Stimulated activated CD4-positive, alpha-beta T cell treated with anti-CD3 and anti-CD28 coated beads, Interleukin-4, amount 100 ng/mL, for 4 hours (primary cell): ENCODE data around the gene KLHDC4.
A peak's percentile ranks its signal among the peaks of the same experiment; 100 is the strongest.

Source experiments
- DNase-seq, 2 experiments: peaks; one replicate each; pipeline ENCODE4 v3.0.0-alpha.2; 2020

The KLHDC4 gene

DNA sequence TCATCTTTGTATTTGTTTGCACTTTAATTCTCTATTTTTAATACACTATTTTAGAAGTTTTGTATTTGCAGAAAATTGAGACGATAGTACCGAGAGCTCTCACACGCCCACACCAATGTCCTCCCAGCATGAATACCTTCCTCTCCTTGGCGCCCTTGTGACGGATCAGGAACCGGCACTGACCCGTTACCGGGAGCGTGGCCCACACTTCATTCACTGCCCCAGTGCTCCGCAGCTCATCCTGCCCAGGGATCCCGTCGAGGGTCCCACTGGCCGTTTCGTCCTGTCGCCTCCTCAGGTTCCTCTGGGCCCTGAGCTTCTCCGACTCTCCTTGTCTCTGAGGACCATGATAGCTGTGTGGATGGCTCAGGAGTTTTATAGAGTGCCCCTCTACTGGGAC lies 50.6 kb downstream of the KLHDC4 start:
- no peak for DNase-seq

DNA sequence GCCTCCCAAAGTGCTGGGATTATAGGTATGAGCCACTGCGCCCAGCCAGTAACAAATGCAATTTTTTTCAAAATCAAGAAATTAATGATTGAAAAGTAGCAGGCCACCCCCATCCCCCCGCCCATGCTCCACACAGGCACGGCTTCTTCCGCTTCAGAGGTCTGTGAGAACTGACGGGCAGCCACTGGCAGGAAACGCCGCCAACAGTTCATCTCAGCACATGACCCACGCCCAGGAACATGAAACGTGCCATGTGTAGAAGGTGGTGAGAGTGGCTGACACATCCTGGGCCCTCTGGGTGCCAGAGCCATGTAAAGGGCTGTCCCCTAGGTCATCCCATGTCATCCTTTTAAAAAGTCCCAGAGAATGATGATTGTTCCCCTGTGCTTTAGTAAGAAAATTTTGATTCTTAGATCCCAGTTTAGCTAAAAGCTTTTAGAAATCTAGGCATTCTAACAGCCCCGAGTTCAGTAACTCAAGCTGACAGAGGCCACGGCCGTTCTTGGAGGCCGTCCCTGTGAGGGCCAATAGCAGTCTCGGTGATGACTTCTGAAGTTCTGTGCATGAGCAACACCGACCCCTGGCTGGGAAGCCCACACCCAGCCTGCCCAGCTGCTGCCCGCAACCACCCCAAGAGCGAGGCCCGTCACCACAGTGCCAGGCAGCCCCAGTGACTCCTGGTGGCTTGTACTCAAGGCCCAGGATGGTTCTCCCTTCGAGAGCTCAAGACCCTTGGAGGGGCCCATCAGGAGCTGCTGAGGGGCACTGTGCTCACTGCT lies 52.1 kb downstream of the KLHDC4 start:
- peak; percentile 34 to 61 for DNase-seq

DNA sequence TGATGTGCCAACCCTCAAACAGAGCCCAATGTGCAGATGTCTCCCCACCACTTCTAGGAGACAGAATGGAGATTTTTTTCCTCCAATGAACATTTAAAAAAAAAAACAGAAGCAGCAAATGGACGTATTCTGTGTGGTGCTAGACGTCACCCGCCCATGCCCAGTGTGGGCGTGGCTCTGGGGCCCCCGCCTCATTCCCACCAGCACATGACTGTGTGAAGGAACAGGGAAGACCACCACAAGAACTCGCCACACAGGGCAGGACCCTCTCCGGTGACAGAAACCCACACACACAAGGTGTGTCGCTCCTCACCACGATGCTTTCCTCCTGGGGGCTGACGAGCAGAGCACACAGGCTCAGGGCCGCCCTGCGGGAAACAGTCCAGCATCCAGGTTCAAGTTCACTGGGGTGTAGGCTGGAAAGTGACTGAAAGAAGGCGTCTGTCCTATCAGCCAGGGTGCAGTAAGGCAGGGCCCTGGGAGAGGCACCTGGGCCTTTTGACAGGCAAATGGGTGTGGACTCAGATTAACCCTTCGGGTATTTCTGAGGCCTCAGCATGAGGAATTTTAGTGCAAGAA lies 53.5 kb downstream of the KLHDC4 start:
- no peak for DNase-seq

DNA sequence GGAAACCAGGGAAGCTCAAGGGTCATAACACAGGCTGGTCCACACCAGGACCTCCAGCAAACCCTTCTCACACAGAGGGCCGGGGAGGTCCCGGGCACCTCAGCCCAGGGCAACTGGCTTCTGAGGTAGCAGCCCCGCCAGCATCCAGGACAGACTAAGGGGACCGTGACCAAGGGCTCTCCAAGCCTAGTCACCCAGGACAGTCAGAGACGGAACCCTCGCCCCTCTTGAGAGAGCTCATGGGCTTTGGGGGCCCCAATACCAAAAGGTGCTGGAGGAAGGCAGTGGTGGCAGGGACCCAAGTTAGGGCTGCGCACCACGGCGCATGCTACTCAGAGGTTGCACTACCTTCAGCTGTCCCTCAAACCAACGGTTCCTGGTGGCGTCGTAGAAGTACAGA lies 54.9 kb downstream of the KLHDC4 start:
- no peak for DNase-seq

DNA sequence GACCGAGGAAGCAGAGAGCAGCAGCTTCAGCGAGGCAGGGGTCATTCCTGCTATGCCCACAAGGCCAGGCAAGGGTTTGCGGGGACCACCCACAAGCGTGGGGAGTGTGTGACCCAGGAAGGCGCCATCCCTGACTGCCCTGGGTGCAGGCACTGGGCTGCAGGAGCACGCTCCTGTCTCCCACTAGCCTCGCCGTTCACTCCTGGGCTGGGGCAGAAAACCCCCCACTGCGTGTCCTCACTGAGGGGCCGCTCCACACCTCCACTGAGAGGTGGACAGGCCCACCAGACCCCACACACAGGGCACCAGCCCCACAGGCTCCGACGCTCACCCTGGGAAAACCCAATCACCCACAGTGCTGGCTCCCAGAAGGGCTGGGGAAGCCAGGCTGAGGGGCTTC lies 56.1 kb downstream of the KLHDC4 start:
- no peak for DNase-seq

DNA sequence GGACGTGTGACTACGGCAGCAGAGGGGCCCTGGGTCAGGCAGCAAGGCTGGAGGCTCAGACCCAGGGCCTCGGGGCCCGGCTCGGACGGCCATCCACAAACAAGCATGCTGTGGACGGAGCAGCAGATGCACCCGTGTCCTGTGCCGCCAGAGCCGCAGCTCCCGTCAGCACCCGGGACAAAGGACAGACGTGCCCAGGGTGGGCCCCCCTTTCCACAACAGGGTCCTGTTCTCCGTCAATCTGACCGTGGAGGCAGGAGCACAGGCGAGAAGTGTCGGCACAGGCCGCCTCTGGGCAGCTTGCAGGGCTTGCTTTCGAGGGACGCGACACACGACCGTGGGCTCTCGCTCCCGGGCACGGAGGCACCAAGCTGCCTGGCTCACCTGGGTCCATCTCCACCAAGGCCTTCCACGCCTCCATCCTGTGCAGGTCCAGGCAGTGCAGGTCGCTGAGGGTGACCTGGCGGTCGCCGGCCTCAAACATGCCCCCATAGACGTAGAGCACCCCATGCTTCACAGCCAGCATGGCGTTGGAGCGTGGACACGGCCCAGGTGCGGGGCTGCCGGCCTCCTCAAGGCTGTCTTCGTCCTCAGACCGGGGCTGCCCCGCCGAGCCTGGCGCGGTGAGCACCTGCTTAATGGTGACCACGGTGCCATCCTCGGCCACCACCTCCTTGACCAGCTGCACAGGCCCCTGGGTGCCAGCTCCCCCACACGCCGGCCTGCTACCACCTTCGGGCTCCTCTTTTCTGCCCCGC lies 56.7 kb downstream of the KLHDC4 start:
- DNase-seq: no peak

DNA sequence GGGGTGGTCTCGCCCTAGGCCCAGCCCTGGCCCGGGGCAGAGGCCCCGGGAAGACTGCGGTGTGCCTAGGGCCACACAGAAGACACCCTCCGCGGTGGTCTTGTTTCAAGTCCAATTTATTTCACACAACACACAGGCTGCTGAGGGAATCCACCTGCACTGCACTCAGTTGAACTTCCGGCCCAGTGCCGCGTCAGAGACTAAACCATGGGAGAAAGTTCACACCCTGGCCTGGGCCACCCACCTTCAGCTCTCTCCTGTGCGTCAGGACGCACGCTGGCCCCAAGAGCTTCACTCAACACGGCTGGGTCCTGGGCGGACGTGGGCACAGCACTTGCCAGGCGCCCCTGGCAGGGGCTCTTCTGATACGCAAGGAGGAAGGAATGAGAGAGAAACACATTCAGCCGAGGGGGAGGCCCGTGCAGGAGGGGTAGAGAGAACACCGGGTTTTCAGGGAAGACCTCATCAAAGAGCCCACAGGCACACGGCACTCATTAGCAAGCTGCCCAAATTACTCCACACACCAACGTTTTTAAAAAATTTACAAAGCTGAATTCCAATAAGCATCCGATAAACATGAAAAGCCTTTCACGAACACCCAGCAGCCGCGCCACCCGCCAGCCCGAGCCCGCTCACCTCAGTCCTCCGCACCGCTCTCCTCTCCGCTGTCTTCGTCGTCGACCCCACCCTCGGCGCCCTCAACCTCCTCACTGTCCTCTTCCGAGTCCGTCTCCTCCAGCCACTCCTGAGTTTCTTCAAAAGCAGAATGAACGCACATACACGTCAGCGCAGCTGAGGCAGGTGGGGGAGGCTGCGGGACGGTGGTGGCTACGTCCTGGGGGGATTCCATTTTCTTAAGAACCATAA lies 57.8 kb downstream of the KLHDC4 start:
- no peak for DNase-seq

DNA sequence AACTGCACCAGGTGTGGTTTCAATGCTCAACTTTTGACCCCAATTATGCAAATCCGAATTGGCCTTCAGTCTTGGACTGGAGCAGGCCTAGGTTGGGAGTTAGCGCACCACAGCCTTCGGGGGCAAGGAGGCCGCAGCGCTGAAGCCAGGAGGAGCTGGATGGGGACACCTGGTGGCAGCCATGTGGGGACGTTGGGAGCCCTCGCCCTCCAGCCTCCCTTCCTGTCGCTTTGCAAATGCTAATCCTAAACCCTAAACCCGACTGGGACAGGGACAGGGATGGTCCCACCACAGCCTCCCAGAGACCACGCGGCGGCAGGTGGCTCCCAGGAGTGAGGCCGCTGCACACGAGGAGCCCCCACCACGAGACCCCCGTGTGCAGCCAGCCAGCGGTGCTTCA lies 58.7 kb downstream of the KLHDC4 start:
- DNase-seq: no peak

DNA sequence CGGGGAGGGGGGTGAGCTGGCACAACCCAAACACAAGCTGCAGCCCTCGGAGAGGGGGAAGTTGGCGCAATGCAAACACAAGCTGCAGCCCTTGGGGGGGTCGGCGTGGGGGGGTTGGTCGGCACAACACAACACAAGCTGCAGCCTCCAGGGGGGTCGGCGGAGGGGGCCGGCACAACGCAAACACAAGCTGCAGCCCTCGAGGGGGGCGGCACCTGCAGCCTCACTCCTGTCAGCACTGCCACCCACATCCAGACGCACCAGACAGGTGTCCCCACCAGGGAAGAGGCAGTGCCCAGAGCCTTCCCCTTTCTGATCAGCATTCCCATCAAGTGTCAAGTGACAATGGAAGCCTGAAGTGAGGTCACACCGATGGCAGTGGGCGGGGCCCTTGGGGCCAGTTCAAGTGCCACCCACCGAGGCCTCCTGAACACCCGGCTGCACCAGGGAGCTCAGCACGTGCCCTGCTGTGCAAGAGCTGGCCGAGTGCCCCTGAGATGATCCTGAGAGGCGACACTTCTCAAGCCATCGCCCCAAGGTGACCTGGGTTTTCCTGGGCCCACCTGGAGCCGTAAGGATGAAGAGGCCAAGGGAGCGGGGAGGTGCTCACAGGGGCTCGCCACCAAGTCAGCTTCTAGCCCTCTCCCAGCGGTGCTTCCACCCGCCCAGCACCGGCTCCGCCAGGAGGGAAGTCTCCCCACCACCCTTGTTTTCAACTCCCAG lies 59.3 kb downstream of the KLHDC4 start:
- no peak for DNase-seq

DNA sequence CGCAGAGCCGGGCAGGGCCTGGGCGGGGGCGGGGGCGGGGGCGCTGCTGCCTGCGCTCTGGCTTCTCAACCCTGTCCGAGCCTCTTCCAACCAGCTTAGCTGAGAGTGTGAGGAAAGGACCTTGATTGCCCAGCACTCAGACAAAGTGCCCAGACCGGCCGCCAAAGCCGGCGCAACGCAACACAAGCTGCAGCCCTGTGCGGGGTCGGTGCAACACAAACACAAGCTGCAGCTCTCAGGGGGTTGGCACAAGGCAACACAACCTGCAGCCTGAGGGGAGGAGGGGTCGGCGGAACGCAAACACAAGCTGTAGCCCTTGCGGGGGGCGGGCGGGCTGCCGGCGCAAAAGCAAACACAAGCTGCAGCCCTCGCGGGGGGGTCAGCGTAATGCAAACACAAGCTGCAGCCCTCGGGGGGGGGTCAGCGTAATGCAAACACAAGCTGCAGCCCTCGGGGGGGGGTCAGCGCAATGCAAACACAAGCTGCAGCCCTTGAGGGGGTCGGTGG lies 60.0 kb downstream of the KLHDC4 start:
- no peak for DNase-seq

DNA sequence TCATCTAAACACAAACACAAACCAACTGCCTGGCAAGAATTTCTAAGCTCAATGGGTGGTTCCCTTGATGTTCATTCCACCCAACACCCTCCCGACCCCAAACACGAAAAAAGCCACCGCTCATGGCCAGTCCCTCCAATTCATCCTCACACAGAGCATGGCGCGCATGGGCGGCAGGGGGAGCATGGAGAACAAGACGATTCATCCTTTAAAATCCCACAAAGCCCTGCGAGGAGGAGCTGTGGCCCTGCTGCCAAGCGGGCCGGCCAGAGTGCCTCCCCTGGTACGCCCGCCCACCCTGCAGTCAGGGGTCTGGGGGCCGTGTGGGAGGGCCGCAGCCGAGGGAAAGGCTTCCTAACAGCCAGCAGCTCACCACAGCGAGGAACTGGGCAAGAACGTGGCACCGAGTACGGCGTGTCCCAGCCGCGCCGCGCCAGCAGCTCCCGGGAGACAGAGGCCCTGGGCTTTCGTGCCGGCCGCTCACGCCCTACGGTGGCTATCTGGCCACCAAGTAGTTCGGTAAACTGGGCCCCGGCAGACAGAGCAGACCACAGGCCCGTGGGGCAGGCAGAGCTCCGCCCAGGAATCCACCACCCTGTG lies 60.9 kb downstream of the KLHDC4 start:
- no peak for DNase-seq

DNA sequence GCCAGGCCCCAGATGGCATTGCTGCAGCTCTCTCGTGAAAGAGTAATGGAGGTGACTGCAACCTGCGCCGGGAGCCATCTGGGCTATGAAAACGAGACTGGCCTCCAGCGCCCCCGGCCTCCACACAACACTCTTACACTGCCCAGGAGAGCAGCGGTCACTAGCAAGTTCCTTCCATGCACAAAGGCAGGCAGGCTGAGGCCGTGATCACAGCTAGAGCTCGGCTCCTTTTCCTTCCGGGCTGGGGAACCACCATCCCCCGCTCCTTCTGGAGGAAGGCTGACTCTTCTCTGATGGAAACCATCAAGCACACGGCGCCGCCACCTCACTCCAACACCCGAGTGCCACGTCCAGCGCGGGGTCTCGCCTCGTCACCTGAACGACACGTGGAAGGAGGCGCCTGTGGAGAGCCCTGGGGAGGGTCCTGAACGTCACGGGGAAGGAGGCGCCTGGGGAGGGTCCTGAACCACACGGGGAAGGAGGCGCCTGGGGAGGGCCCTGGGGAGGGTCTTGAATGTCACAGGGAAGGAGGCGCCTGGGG lies 61.9 kb downstream of the KLHDC4 start:
- no peak for DNase-seq

DNA sequence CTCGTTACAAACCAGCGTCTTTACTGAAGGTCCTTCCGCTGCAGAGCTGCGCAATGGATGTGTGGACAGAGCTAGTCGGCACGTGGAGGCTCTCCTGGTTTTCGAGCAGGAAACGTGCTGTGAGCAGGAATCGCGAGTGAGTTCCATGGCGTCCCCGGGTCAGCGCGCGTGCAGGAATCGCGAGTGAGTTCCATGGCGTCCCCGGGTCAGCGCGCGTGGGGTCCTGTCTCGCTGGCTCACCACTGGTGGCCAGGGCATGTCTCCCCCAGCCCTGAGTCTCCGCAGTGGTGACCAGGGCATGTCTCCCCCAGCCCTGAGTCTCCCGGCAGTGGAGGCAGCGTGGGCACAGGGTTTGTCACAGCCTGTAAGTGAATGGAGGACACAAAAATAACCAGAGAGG lies 62.7 kb downstream of the KLHDC4 start:
- DNase-seq: no peak

DNA sequence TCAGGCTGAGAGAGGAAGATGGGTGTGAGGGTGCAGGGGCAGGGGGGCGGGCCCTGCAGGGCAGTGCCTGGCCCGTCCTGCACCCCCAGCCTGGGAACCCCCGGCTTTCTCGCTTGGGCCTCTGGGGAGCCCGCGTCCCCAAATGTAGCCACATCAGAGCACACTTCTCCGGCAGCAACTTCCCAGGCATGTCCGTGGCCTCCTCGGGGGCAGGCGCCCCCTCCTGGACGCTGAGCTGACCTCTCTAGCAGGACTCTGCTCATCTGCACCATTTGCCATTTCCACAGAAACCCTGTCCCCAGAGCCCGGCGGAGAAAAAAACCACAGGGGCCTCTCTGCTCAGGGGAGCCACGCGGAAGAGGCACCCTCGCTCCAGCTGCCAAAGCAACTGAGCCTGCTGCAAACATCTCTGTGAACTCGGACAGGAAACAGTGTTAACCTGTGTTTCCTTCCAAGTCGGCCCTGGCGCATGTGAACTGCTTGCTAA lies 63.4 kb downstream of the KLHDC4 start:
- DNase-seq: peak; percentile 12 to 26

DNA sequence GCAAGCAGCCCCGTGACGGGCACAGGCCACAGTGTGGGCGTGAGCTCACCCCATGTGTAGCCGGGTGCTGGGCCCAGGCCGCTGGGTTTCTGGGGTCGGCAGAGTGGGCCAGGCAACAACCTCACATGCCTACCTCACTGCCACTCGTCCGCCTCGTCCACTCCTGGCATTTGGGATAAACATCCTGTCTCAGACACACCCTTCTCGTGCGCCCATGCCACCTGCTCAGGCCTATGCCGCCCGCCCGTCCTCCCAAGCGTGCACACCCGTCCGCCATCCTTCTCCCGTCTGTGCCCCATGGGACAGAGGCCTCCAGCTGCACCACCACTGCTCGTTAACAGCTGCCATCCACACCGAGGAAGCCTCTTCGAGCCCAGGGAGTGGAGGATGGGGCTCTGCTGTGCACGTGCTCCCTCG lies 64.3 kb downstream of the KLHDC4 start:
- DNase-seq: no peak

DNA sequence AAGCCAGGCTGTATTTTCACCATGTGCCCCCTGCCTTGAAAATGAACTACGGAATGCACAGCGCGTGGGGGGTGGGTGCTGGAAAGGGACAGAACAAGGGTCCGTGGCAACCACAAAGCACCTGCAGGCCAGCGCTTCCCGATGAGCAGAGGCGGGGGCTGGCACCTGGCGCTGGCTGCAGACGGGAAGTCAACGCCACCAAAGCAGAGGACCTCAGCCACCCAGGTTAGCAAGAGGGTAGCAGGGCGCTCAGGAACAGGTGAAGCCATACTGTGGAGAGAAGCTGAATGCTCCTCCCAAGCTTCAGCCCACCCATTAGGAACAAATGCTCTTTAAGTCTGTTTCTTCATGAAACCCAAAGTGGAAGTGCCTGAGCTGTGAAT lies 64.7 kb downstream of the KLHDC4 start:
- no peak for DNase-seq

DNA sequence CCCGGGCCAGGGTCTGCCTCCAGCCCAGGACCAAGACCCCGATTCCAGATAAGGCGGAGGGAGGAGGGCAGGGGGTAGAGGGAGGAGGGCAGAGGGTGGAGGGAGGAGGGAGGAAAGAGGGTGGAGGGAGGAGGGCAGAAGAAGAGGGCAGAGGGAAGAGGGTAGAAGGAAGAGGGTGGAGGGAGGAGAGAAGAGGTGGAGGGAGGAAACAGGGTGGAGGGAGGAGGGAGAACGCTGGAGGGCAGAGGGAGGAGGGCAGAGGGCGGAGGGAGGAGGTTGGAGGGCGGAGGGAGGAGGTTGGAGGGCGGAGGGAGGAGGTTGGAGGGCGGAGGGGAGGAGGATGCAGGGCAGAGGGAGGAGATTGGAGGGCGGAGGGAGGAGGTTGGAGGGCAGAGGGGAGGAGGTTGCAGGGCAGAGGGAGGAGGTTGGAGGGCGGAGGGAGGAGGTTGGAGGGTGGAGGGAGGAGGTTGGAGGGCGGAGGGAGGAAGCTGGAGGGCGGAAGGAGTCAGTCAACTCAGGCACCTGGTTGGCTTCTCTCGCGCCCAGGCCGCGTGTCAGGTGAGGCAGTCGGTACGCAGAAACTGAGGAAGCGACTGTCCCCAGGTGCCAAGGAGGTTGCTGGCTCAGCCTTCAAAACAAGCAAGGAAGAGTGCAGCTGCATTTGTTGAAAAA lies 65.2 kb downstream of the KLHDC4 start:
- DNase-seq: peak in 1 of 2 experiments; percentile 18

DNA sequence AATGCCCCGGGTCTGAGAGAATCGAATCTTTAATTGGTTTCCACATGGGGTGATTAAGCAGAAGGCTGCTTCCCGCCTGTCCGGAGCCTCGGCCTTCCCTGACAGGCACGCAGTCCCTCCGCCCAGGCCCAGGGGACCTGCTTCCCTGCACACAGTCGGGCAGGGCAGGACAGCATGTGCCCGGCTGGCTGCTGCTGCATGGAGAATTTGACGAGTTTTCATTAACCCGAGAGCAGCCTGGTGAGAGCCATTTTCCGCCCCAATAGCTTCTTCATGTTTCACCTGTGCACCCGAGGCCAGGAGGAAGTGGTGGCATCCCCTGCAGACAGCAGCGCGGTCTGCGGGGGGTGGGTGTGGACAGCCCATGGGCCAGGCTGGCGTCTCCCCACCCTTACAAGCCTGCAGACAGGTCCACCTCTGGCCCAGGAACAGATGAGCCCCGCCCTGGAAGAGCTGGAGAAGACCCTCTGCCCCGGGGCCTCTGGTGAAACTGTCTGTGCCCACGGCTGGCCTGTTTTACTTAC lies 67.0 kb downstream of the KLHDC4 start:
- DNase-seq: no peak

DNA sequence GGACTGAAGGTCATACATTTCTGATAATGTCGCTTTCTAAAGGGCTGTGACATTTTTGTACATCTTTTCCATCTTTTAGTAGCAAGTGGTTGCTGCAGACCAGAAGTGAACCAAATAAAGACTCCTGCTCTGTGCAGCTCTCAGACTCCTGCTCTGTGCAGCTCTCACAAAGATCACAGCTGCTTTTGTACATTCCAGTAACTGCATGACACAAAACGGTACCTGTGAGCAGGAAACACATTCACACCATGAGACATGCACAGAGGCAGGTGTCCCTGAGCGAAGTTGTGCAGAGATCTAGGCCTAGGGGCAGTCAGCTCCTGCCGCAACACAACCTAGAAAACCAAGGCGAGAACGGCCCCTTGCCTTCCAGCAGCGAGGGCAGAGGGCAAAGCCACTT lies 67.5 kb downstream of the KLHDC4 start:
- no peak for DNase-seq

DNA sequence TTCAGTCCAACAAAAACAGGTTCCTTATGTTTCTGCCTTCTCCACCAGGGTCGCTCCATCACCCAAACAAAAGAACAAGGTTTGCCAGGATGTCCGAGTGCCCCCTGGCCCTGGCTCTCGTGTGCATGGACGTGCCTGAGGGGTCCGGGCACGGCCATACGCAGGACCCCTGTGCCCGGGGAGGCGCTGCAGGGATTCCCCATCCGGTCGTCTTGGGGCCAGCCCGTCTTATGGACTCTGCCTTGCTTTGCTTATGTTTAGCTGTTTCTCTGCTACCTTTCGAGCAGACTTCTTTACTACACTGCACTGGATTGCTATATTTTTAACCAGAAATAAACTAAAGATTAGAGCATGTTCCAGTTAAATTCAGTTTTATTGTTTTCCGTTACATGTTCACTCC lies 68.0 kb downstream of the KLHDC4 start:
- no peak for DNase-seq

DNA sequence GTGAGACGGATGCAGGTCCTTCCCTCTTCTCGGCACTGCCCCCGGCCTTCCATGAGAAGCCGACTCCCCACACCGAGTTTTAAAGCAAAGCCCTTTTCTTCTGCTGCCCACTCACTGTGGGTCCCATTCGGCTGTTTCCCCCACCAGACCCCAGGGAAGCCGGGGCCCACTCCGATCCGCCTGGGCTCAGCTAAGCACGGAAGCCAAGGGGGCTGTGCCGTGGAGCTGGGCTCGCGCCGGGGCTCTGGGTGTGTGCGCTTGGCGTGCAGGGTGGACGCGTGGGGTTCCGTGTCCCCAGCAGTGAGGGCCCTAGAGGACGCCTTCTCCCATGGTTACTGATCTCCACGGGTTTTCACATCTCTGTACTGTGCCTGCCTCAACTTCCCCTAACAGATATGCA lies 68.5 kb downstream of the KLHDC4 start:
- DNase-seq: no peak
